ENCODE measurements around the gene SHISAL2B.
"Not testable (repeated sequence)": the region's sequence is repeated elsewhere in the genome, so short reads cannot be mapped to it uniquely, and the experiment has no call there.

Gene SHISAL2B

DNA sequence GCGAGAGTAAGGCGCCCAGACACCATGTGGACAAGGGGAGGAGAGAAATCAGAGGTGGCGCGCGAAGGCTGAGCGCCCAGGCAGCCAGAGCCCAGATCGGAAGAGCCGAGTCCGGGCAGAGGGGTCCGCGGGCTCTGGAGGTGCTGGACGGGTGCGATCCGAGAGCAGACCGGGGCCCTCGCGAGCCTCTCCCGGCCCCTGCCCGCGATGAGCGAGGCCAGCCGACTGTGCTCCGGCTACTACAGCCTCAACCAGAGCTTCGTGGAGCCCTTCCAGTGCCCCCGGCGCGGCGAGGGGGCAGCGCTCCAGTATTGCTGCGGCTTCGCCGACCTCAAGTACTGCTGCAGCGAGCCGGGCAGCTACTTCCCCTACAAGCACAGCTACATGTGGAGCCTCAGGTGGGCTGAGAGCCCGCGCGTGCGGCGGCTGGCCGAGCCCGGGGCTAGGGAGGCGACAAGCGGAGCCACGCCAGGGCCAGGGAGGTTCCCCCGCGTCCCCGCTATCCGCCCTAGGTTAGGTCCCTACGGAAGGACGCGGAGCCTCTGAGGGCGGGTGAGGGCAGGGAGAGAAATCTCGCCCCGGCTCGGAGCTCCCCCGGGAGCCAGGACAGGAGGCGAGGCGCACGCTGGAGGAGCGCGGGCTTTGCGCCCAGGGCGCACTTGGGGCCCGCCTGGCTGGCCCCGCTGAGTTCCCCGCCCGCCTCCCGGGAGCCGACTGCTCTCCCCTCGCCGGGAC lies at the start of gene SHISAL2B:
SHISAL2B (plus strand) TSS at position 87 of the 735 bp plus-strand sequence; CDS start at position 208, 121 bp downstream.
- peak; percentile 7 for DNase-seq

DNA sequence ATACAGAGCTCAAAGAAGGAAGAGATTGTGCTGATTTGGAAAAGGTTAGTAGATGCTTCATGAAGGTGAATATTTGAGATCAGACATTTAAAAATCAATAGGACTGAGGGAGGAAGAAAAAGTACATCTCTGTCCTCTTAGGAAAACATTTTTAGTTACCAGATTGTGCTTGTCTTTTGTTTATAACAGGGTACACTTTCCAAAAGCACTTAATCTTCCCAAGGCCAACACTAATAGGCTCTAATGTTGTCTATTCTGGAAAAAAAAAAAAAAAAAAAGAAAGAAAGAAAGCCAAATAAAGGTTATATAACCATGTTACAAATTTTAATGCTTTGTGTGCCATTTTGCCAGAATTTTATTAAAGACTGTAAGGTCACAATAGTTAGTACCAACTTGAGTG lies 45.5 kb upstream of the SHISAL2B start:
- no peak for DNase-seq

DNA sequence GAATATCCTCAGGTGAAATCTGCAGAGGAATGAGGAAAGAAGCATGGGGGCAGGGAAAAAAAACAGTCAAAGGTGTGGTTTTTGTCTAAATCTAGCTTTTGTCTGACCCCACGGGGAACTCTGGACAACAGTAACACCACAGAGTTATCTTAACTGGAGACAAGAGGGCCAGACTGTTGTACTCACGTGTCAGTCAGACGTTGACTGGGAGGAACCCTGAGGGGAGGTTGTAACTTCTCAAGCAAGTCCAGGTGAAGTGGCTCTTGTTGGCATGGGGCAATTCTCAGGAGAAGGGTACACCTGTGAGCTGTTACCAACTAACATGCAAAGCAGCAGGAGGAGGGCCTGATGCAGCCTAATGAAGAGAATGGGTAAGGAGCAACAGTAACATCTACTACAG lies 44.1 kb upstream of the SHISAL2B start:
- DNase-seq: no peak

DNA sequence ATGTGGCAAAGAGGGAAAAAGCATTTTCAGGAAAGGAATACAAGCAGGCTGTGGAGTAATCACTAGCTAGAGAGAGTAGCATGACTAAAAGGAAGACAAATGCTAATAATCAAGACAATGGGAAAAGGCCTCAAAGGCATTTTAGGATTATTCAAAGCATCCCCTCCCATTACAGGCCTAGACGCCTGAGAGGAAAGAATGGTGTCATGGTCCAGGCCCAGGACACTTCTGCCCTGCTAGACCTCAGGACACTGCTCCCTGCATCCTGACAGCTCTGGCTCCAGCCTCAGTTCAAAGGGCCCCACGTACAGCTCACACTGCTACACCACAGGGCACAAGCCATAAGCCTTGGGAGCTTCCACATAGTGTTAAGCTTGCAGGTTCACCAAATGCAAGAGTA lies 40.8 kb upstream of the SHISAL2B start:
- DNase-seq: no peak

DNA sequence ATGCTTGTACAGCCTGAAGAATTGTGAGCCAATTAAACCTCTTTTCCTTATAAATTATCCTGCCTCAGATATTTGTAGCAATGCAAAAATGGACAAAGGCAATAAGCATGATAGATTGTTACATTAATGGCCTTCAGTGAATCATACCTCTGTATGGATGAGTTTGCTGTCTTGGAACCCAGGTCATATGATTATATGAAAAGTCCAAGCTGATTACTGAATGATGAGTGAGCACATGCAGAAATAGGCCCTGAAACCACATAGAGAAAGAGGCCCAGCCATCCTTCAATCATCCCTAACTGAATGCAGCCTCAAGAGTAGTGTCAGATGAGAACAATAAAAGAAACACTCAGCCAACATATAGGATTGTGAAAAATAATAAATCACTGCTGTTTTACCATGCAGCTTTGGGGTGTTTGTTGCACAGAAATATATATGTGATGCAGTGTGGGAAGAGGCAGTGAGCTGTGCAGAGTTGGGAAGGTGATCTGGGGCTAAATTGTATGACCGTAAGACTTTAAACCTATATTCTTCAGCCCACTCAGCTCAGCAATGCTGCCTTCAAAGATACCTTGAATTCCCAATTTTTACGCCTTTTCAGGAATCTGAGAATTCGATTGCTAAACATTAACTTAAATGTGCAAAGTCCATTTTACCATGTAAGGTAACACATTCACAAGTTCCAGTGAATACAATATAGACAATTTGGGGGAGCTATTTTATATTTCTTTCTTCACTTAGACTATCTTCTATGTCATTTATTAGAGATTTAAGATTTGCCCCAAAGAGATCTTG lies 36.3 kb upstream of the SHISAL2B start:
- no peak for DNase-seq

DNA sequence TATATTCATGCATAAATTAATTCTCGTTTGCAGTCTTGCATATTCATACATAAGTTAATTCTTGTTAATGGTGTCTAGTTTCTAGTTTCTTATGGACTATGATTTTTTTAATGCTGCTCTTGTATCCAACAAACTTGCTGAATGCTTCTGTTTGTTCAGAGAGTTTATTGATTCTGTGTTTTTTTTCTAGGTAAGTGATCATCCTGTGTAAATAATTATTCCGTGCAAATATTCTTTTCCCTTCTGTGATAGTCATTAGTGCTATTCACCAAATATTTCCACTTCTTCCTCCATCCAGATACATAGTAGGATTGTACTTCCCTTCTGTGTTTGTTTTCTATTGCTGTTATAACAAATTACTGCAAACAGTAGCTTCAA lies 35.8 kb upstream of the SHISAL2B start:
- no peak for DNase-seq

DNA sequence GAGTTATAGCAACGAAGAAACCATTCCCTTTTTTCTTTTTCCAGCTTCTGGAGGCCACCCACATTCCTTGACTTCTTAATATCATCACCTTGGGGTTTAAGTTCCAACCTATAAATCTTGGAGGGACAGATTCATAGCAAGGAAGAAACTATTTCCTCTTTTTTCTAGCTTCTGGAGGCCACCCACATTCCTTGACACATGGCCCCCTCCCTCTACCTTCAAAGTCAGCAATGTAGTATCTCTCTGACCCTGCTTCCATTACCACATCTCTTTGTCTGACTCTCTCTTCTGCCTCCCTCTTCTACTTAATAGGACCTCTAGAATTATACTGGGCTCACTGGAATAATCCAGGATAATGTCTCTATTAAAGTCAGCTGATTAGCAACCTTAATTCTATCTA lies 34.7 kb upstream of the SHISAL2B start:
- no peak for DNase-seq

DNA sequence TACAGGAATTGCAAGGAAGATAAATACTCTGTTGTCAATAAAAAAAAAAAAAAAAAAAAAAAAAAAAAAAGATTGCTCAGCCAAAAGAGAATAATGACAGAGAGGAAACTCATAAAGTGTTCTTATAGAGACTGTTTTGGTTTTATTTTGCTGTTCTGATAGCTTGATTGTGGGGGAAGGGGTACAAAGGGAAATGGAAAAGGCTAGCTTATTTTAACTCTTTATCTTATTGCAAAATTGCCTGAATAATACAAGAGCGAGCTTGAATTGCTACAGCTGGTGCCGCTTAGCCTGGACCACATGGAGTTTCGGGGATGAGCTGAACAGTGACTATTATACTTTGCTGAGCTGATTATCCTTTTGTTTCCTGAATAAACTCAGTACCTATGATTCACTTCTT lies 31.0 kb upstream of the SHISAL2B start:
- no peak for DNase-seq

DNA sequence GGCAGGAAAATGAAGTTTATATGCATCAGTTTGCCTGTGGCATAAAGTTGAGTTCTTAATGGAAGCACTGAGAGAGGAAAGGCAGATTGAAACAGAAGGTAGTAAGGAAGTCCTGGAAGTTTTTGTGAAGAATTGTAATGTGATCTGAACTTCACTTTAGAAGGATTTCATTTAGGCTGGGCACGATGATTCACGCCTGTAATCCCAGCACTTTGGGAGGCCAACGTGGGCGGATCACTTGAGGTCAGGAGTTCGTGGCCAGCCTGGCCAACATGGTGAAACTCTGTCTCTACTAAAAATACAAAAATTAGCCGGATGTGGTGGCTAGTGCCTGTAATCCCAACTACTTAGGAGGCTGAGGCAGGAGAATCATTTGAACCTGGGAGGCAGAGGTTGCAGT lies 27.1 kb upstream of the SHISAL2B start:
- not testable (repeated sequence) for DNase-seq

DNA sequence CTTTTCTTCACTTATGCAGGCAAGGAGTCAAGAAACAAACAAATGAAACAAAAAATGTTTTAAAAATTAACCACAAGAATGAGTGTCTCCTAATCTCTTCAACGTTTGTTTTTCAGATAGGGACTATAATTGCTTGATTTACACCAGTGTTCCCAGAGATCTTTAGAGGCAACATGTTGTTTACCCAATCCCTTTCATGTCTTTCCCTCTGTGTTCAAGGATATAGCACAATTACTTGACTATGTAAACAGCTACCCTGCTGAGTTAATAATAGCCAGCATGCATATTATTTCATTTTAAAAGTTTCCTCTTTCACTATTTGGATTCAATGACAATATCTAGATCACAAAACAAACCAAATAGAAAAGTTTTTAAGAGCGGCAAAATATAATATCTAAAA lies 25.1 kb upstream of the SHISAL2B start:
- DNase-seq: no peak

DNA sequence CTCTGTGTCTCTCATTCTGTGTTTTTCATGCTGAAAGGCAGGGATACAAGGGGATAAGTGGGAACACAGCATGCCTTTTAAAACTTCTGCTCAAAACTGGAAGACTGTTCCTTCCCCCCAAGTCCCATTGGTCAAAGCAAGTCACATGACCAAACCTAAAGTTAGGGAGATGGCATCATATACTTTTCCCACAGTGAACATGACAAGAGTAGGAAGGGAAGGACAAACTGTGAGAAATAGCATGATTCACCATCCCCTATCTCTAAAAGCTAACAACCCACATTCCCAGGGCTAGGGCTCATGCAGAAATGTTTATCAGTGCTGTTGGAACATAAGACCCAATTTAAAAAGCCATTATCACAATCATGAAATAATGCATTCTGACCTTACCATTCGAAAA lies 24.2 kb upstream of the SHISAL2B start:
- no peak for DNase-seq

DNA sequence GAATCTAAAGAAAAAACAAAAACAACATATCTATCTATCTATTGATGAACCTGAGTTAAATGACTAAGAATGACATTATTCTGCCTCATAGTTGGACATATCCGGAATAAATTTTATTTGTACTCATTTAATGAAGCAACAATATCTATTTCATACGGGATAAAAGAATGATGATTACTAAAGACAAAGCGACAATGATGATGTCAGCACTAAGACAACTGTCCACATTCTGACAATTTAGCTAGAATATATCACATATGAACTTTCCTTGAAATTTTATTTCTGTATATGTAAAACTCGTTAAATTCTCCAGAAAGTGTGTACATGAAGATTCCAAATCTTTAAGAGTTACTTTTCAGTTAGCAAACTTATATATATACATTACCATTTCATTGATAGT lies 23.2 kb upstream of the SHISAL2B start:
- no peak for DNase-seq

DNA sequence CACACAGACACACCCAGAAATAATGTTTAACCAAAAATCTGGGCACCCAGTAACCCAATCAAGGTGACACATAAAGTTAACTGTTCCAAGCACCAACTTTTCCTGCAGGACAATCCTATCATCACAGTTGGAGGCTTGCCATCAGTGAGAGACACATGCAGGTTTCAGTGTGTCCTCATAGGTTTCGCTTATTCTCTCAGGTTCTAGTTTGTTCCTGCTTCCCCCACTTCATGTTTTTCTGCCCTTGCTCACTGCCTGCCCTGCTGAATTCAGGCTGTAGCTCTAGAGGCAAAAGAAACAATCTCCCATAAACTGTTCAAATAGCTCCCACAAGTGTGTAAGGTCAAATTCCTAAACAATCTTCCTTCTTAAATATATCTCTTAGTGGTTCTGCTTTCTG lies 20.0 kb upstream of the SHISAL2B start:
- DNase-seq: no peak

DNA sequence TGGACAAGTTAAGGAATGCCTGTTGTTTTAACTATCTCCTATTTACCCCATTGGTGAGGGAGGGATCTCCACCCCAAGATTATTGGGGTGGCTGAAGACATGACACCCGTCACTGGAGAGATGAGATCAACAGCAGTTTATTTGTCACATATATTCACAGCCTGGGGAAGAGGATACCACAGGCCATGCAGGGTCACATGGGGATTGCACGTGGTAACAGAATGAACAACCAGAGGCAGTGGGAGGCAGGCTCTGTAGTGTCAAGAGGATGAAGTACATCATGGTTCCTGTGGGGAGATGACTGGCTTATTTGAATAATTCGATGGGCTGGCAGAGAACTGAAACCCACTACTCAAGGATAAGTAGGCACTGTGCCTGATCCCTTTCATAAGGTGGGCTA lies 18.6 kb upstream of the SHISAL2B start:
- DNase-seq: no peak

DNA sequence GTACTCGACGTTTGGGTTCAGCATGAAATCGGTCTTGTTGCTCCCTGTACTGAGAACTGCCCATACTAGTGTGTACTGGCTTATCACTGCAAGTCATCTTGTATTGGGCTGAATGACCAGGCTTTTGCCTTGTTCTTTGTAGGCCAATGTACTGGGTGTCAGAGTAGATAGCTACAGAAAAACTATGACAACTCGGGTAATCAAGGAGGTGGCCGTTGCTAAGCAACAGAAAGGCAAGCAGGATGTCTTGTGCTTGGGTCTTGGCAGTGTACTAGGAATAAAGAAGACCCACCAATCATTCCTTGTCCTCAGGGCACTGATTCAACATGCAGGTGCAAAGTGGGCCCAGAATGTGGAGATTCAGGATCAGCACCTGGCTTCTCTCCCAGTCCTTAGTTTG lies 11.9 kb upstream of the SHISAL2B start:
- no peak for DNase-seq

DNA sequence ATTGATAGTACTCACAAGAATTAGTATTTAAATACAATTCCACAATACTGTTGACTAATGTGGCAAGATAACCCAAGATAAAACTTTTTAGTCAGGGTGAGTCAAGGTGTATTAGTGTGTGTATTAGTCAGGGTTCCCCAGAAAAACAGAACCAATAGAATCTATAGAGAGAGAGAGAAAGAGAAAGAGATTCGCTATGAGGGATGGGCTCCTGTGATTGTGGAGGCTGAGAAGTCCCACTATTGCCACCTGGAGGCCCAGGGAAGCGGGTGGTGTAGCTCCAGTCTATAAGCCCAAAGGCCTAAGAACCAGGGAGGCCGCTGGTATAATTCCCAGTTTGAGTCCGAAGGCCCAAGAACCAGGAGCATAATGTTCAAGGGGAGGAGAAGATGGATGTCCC lies 10.0 kb upstream of the SHISAL2B start:
- DNase-seq: peak; percentile 7

DNA sequence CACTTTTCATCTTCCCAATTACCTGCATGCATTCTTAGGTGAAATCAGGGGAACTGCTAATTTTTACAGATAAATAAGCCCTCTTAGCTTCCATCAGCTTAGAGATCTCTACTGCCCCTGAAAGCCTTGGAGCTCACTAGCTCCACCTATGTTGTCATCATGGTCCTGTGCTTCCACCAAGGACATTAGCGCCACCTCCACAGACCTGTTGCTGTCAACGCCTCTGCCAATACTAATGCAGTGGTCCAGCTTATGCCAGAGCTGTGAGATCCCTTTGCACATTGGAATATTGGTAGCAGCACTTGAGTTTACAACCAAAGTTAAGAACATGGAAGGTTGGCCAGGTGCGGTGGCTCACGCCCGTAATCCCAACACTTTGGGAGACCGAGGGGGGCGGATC lies 7.7 kb upstream of the SHISAL2B start:
- no peak for DNase-seq

DNA sequence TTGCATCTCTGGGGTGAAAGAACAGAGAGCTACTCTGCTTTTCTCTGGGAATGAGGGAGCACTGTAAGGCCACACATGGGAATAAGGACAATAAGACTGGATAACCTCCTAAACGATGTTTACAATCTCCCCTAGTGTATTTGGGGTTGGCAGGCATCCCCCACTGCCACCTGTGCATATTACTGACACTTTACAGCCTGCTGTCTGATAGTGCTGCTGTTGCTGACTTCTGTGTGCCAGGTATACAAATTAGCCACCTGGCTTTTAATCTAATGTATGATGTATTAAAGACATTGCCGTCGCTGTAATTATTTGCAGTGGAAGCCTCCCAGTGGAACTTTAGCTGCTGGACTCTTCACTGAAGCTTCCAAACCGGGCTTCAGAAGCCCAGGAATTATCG lies 4.4 kb upstream of the SHISAL2B start:
- no peak for DNase-seq

DNA sequence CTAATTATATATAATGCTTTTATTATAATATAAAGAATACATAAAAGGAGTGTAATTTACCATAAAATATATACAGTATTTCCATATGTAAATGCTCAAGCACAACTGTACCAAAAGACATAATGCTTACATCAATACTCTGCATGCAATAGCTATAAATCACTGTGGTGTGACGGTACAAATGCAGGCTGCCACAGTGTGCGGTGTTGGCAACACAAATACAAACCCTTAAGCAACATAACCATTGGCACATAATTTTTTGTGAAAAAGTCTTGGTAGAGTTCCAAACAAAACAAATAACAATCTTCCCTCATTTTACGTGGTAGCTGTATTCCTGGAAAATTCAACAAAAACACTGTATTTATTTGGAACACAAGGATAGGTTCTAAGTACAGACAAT lies 1.9 kb upstream of the SHISAL2B start:
- no peak for DNase-seq

DNA sequence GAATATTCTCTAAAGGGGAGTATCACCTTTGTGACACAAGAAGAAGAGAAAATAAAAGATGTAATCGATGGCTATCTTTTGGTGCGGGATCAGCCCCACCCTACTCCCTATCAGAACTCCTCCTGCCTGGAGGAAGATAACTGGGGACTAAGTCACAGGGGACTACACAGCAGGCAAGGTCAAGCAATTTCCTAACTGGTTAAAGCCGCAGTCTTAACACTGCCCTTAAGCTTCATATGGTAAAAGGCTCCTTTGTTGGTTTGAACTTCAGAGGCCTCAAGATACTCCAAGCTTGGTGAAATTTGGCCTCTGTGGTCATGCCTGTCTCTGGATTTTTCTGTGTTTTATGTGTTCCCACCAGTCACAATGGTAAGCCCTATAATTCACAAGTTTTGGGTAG lies 1.3 kb upstream of the SHISAL2B start:
- no peak for DNase-seq

DNA sequence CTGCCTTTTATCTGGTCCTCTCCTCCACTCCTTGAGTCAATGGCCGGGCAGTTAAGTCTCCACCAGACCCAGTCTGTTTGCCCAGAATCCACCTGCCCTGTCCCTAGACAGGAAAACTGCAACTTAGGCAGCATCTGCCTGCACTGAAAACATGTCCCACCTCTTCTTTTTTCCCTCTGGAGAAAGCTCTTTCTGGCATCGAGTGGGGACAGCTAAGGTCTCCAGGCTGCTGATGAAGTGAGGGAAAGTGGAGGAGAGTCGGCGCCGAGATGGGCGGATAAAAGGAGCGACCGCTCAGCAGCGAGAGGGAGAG lies 243 bp upstream of the SHISAL2B start:
- DNase-seq: no peak

DNA sequence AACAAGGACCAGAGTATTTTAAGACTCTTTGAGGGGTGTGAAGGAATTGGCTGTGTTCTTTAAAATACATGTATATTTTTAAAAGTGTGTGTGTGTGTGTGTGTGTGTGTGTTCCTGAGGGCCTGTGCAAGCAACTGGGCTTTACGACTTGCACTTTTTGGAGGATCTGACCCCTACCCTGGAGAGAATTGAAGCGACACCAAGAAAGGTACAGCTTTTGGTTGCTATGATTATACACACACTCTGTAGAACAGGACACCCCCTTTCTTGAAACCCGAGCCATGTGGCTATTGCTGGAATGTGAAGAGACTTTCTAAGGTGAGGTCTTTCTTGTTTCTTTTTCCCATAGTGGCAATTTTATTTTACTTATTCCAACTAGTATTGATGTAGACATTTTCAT lies 988 bp downstream of the SHISAL2B start:
- DNase-seq: no peak

DNA sequence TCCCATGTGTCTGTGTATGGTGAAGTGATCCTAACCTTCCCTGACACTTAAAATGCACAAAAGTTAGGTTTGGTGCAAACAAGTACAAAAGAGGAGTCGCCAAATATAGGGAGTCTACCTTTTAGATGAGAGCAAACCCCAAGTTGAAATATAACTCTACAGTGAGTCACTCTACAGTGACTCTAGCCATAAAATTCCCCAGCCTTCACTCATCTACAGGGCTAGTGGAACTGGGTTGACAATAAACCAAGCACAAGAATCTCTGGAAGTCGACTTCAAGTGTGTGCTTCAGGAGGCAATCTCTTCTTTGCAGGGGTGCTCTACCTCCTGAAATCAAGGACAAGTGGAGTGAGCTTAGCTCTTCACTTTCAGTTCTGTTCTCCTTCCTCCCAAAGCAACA lies 3.3 kb downstream of the SHISAL2B start:
- DNase-seq: no peak

DNA sequence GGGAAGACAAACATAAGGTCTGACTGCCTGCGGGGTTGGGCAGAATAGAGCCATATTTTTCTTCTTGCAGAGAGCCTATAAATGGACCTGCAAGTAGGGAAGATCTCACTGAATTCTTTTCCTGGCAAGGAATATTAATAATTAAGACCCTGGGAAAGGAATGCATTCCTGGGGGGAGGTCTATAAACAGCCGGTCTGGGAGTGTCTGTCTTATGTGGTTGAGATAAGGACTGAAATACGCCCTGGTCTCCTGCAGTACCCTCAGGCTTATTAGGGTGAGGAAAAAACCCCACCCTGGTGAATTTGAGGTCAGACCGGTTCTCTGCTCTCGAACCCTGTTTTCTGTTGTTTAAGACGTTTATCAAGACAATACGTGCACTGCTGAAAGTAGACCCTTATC lies 6.1 kb downstream of the SHISAL2B start:
- DNase-seq: not testable (repeated sequence)

DNA sequence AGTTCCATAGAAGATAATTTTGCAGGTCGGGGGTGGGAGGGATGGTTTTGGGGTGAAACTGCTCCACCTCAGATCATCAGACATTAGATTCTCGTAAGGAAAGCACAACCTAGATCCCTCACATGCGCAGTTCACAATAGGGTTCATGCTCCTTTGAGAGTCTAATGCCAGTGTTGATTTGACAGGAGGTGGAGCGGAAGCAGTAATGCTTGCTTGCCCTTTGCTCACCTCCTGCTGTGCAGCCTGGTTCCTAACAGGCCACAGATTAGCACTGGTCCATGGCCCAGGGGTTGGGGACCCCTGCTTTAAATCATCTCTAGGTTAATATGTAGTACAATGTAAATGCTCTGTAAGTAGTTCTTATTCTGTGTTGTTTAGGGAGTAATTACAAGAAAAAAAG lies 10.5 kb downstream of the SHISAL2B start:
- no peak for DNase-seq

All from stimulated activated CD4-positive, alpha-beta T cell treated with anti-CD3 and anti-CD28 coated beads, Interleukin-15, amount 100 ng/mL, for 24 hours (primary cell).